HG02642 (cell line): ENCODE measurements around the gene MFN1.

Source experiments
- ATAC-seq: cut with Tn5 transposase; IDR thresholded peaks from one replicate; pipeline ENCODE4 v1.9.1; 2021; ENCODE audit warnings: mild to moderate bottlenecking; ENCODE audit not compliant: unreplicated experiment, poor library complexity

The MFN1 gene

DNA sequence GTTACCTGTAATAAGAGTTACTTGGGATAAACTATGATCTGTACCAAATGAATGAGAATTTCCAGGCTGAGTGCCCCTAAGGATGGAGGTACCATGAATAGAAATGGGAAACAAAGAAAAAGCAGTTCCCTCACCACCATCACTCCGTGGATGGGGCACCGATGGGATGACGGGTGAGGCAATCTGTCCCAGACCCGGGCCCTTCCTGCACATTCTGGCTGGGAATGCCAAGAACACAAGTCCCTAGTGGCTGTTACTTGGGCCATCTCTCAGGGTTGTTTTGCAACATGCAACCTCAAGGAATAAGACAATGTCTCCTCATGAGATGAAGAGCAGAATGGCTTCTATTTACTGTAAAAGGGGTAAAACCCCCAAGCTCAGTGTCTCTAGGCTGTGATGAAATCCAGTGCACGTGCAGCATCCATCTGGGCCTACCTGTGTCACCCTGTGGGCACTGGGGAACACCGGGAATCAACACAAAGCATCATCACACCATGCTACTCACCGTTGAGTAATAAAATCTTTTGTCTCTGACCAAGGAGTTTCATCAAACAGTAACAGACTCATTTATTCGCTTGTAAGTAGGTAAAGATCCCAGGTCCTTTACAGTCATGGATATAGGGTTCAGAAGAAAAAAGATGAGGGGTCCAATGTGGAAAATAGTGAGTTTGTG is 81.5 kb downstream of the MFN1 start:
- ATAC-seq, result no peak

DNA sequence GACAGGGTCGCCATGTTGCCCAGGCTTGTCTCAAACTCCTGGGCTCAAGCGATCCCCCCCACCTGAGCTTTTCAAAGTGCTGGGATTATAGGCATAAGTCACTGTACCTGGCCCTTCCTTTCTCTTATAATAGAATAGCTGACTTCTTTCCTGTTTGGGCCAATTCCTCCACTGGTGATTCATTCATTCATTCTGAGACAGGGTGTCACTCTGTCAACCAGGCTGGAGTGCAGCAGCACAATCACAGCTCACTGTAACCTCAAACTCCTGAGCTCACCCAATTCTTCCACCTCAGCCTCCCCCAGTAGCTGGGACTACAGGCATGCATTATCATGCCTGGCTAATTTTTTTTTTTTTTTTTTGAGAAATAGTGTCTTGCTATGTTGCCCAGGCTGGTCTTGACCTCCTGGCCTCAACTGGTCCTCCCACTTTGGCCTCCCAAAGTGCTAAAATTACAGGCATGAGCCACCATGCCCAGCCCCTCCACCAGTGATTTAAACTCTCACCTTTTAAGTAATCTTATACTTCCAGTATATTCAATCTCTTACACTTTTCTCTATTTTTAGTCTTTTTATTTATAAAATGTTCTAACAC is 82.9 kb downstream of the MFN1 start:
- no peak for ATAC-seq

DNA sequence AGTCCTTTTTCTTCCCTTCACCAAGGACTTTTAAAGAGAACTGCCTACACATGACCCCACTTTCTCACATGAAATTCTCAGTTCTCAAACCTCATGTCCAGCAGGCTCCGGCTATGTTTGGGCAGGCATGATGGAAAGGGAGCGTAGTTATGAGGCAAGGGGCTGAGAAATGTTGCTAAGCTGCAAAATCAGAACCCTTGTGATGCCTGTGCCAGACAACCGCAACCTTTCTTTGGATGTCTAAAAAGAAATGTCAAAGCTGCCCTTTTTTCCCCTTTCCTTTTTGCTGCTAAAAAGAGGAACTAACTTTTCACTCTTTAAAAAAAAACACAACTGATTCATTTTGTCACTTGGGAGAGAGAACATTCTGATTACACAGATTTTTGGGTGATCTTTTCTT is 84.5 kb downstream of the MFN1 start:
- ATAC-seq, result peak; percentile 56

DNA sequence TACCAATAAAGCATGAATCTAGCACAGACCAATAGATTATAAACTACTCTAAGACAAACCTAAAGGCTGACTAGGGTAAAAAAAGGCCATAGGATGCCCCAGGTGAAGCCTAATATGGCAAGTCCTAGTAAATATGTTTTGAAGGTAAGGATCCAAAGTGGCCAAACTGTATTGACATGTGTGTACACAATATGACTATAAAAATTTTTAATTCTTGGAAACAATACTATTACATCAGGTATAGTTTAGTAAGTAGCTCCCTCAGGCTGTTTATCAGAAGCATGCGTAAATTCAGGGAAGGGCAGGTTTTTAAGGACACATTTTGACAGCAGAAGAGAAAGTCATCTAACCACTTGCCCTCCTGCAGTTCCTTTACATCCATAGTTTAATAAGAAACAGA is 84.9 kb downstream of the MFN1 start:
- no peak for ATAC-seq

DNA sequence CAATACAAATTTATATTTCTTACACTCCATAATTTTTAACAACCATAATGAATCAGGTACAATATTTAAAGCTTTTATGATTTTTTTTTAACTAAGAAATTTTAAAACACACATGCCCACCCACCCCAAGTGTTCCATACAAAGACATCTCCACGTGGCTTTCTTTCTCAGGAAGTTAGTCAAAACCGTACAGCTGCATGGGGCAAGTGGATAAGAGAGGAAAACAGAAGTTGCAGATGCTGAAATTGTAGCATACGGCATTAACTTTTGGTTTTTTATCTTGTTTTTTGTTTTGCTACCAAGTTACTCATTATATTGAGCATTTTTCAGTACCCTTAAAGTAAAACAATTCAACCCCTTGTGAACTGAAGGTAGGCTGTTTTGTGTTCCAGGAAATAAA is 89.0 kb downstream of the MFN1 start:
- ATAC-seq, result no peak

DNA sequence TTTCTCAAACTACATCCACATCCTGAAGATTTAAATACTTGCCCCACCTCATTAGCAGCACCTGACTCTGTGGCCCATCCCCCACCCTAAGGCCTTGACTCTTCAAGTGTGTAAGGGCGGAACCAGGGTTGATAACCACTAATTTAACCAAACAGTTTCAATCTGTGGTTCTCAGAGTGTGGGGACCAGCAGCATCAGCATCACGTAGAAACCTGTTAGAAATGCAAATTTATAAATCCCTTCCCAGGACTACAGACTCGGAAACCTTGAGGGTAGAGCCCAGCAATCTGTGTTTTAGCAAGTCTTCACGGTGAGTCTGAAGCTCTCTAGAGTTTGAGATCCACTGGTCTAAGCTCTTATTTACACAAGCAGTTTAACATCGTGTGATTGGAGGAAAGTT is 91.3 kb downstream of the MFN1 start:
- peak; percentile 87 for ATAC-seq
